OCI-LY7 (cell line): ENCODE data around the gene CASQ1.

ENCODE experiments used
- EZH2phosphoT487 ChIP-seq: fragments of 200-600 bp; sonication (generic); IDR thresholded peaks from 2 replicates; pipeline ENCODE4 v1.6.1; 2018; ENCODE audit warnings: low read depth, borderline replicate concordance, mild to moderate bottlenecking, mixed run types, antibody characterized with exemption, low read length, moderate library complexity, mixed read lengths
- TF ChIP-seq, protein P1 (sequence below): fragments of 200-600 bp; sonication (generic); conservative IDR thresholded peaks from 2 replicates; pipeline ENCODE4 v1.5.1; 2014; ENCODE audit warnings: mild to moderate bottlenecking, antibody characterized with exemption, low read length, moderate library complexity, mixed read lengths

DNA sequence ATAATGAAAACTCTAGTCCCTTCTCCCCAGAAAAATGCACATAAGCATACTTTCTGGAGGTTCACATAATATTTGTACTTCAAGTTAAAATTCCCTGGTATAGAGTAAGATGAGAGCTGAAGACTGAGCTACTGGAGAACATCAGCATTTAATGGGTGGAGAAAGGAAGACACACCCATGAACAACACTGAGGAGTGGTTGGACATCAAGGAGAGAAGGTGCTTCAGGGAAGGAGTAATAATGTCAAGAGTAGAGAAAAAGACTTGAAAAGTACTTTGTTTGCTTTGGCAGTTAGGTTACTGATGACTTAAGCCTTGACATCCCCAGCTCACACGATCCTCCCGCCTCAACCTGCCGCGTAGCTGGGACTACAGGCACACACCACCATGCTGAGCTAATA is 36.7 kb downstream of the CASQ1 start:
- TF ChIP-seq, protein P1, sequence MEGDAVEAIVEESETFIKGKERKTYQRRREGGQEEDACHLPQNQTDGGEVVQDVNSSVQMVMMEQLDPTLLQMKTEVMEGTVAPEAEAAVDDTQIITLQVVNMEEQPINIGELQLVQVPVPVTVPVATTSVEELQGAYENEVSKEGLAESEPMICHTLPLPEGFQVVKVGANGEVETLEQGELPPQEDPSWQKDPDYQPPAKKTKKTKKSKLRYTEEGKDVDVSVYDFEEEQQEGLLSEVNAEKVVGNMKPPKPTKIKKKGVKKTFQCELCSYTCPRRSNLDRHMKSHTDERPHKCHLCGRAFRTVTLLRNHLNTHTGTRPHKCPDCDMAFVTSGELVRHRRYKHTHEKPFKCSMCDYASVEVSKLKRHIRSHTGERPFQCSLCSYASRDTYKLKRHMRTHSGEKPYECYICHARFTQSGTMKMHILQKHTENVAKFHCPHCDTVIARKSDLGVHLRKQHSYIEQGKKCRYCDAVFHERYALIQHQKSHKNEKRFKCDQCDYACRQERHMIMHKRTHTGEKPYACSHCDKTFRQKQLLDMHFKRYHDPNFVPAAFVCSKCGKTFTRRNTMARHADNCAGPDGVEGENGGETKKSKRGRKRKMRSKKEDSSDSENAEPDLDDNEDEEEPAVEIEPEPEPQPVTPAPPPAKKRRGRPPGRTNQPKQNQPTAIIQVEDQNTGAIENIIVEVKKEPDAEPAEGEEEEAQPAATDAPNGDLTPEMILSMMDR, result no peak
- TF ChIP-seq EZH2phosphoT487, result no peak
